Neural cell (in vitro differentiated cells): Measurements from ENCODE around the gene ARL3.

Source experiments
- CTCF ChIP-seq: fragments of 450-650 bp; IDR thresholded peaks from 2 replicates; pipeline ENCODE4 v1.5.1; 2014; ENCODE audit warnings: antibody characterized with exemption, mild to moderate bottlenecking, moderate library complexity; ENCODE audit not compliant: poor library complexity, severe bottlenecking
- EP300 ChIP-seq: fragments of 450-650 bp; conservative IDR thresholded peaks from 2 replicates; pipeline ENCODE4 v1.6.1; 2014; ENCODE audit warnings: antibody characterized with exemption, mild to moderate bottlenecking, moderate library complexity; ENCODE audit not compliant: poor library complexity, severe bottlenecking
- EZH2 ChIP-seq: fragments of 200-600, 300-800 bp; shearing (Covaris generic), sonication (generic); IDR thresholded peaks from 2 replicates; pipeline ENCODE4 v1.6.1; 2014; ENCODE audit warnings: antibody characterized with exemption, low read length, borderline replicate concordance, mild to moderate bottlenecking; ENCODE audit not compliant: insufficient read depth, poor library complexity, severe bottlenecking
- POLR2AphosphoS5 ChIP-seq: IDR thresholded peaks from 2 replicates; pipeline ENCODE4 v1.6.1; 2012
- RAD21 ChIP-seq: fragments of 450-650 bp; conservative IDR thresholded peaks from 2 replicates; pipeline ENCODE4 v1.6.1; 2014; ENCODE audit warnings: antibody characterized with exemption, mild to moderate bottlenecking, moderate library complexity
- REST ChIP-seq: IDR thresholded peaks from 2 replicates; pipeline ENCODE4 v1.6.1; 2012; ENCODE audit warnings: borderline replicate concordance
- SMC3 ChIP-seq: fragments of 450-650 bp; conservative IDR thresholded peaks from 2 replicates; pipeline ENCODE4 v1.6.1; 2014; ENCODE audit warnings: antibody characterized with exemption, mild to moderate bottlenecking, moderate library complexity; ENCODE audit not compliant: poor library complexity
- TAF1 ChIP-seq: IDR thresholded peaks from 2 replicates; pipeline ENCODE4 v1.6.1; 2012; ENCODE audit warnings: low read depth

- TF ChIP-seq CTCF (no peak), EZH2 (no peak), POLR2AphosphoS5 (no peak), REST (no peak), EP300 (no peak), RAD21 (no peak), SMC3 (no peak), TAF1 (no peak)
These were observed 59.2 kb downstream of the ARL3 start for GRCh38 chr10:102654969-102655368.
